Endothelial cell of umbilical vein (primary cell): ENCODE data around the gene STAG1. TPM values are rescaled to one million over a fixed set of nuclear protein-coding genes. Genes with fewer than 3 reads are reported as not detected.

ENCODE experiments used
- BruUV-seq: library from RNA; stranded (reverse); fragments of 400-500 nt; replicated peaks from 2 replicates; lab custom pipeline; 2021; lab: Mats Ljungman, UMichigan
- CTCF ChIA-PET: fragments of 300-600, 350-600 bp; sonication (Branson Sonifier 250); formaldehyde crosslinking; loops from one replicate; lab custom pipeline; 2021; ENCODE audit warnings: antibody characterized with exemption, inconsistent platforms; lab: Charles Lee
- POLR2A ChIA-PET: fragments of 300-600, 350-600 bp; sonication (Branson Sonifier 250); formaldehyde crosslinking; loops from one replicate; lab custom pipeline; 2021; ENCODE audit warnings: antibody characterized with exemption, inconsistent platforms; lab: Charles Lee
- DNase-seq: peaks from one replicate; pipeline ENCODE4 v3.0.0-alpha.2; 2011; ENCODE audit warnings: low read depth, low spot score
- FAIRE-seq: peaks from 2 replicates; lab custom pipeline; 2011; peaks lifted over from hg19 to GRCh38; lab: Jason Lieb, UNC
- H2AFZ ChIP-seq: 2 replicates; pipeline ENCODE4 v1.6.0; 2012; ENCODE audit warnings: low read depth, low read length, control low read depth, inconsistent platforms
- H3K27ac ChIP-seq: 2 replicates; pipeline ENCODE4 v1.5.1; 2011; ENCODE audit warnings: low read depth, mild to moderate bottlenecking, control low read depth, low read length, moderate library complexity; ENCODE audit not compliant: insufficient read depth
- H3K27me3 ChIP-seq, 2 experiments: 2 replicates each; pipeline versions ENCODE4 v1.6.0 to v1.6.1; 2011; ENCODE audit warnings: low read length in 2 of 2, mixed read lengths in 1 of 2; ENCODE audit not compliant: control insufficient read depth in 2 of 2, insufficient read depth in 2 of 2
- H3K36me3 ChIP-seq, 2 experiments: 2 replicates in 1 of 2; 3 replicates in 1 of 2; pipeline ENCODE4 v1.5.1; 2011; ENCODE audit warnings: low read length in 2 of 2, mild to moderate bottlenecking in 1 of 2, moderate library complexity in 1 of 2; ENCODE audit not compliant: control insufficient read depth in 2 of 2, insufficient read depth in 2 of 2; ENCODE audit errors: extremely low read depth in 1 of 2
- H3K4me1 ChIP-seq: 3 replicates; pipeline ENCODE4 v1.5.1; 2011; ENCODE audit warnings: mild to moderate bottlenecking, low read length; ENCODE audit not compliant: control insufficient read depth, insufficient read depth; ENCODE audit errors: extremely low read depth
- H3K4me2 ChIP-seq: 2 replicates; pipeline ENCODE4 v1.6.1; 2011; ENCODE audit warnings: low read length, control low read depth, mixed read lengths; ENCODE audit not compliant: insufficient read depth
- H3K4me3 ChIP-seq, 3 experiments: fragments of 200-600 bp in 1 of 3; sonication (generic), shearing (Covaris generic) in 1 of 3; replicated peaks in 1 of 3; 2 replicates each; pipeline ENCODE4 v1.5.1; 2011 to 2016; ENCODE audit warnings: control low read depth in 3 of 3, low read length in 3 of 3, mild to moderate bottlenecking in 2 of 3, inconsistent platforms in 1 of 3, low read depth in 1 of 3, moderate library complexity in 1 of 3; ENCODE audit not compliant: insufficient read depth in 1 of 3
- H3K79me2 ChIP-seq: 2 replicates; pipeline ENCODE4 v1.6.0; 2012; ENCODE audit warnings: low read length, inconsistent platforms; ENCODE audit not compliant: control insufficient read depth, insufficient read depth
- H3K9ac ChIP-seq: replicated peaks from 2 replicates; pipeline ENCODE3; 2011; ENCODE audit warnings: low read length, control low read depth; ENCODE audit not compliant: insufficient read depth; ENCODE audit errors: extremely low read depth
- H3K9me1 ChIP-seq: replicated peaks from 3 replicates; pipeline ENCODE4 v1.6.0; 2011; ENCODE audit warnings: mild to moderate bottlenecking, low read length; ENCODE audit not compliant: control insufficient read depth, insufficient read depth; ENCODE audit errors: extremely low read depth
- H3K9me3 ChIP-seq: replicated peaks from 2 replicates; pipeline ENCODE4 v1.5.1; 2012; ENCODE audit warnings: low read length, inconsistent platforms; ENCODE audit not compliant: control insufficient read depth, insufficient read depth
- H4K20me1 ChIP-seq: replicated peaks from 2 replicates; pipeline ENCODE3; 2011; ENCODE audit warnings: mild to moderate bottlenecking, low read length; ENCODE audit not compliant: control insufficient read depth, insufficient read depth; ENCODE audit errors: extremely low read depth
- EZH2 ChIP-seq: IDR thresholded peaks from 2 replicates; pipeline ENCODE4 v1.6.1; 2012; ENCODE audit warnings: borderline replicate concordance, low read depth, mild to moderate bottlenecking, moderate library complexity, low read length, inconsistent platforms; ENCODE audit not compliant: severe bottlenecking
- FOS ChIP-seq: IDR thresholded peaks from 2 replicates; pipeline ENCODE4 v1.6.1; 2011; ENCODE audit warnings: mild to moderate bottlenecking, low read length, moderate library complexity, borderline replicate concordance; ENCODE audit not compliant: insufficient read depth
- GATA2 ChIP-seq: IDR thresholded peaks from 2 replicates; pipeline ENCODE4 v1.7.0; 2011; ENCODE audit warnings: low read depth, mild to moderate bottlenecking, moderate library complexity, mixed read lengths, low read length; ENCODE audit not compliant: insufficient read length, insufficient read depth
- JUN ChIP-seq: IDR thresholded peaks from 2 replicates; pipeline ENCODE4 v1.6.1; 2011; ENCODE audit warnings: borderline replicate concordance, low read depth; ENCODE audit not compliant: insufficient read length, insufficient read depth
- MYC ChIP-seq: IDR thresholded peaks from one replicate; pipeline ENCODE4 v1.6.1; 2011; ENCODE audit warnings: mild to moderate bottlenecking, low read depth, low read length
- POLR2A ChIP-seq: IDR thresholded peaks from 2 replicates; pipeline ENCODE4 v1.6.1; 2012; ENCODE audit warnings: low read depth, mild to moderate bottlenecking, control low read depth, low read length
- POLR2AphosphoS5 ChIP-seq: IDR thresholded peaks from 2 replicates; pipeline ENCODE4 v1.6.1; 2012; ENCODE audit warnings: low read depth, mild to moderate bottlenecking, control low read depth, low read length, moderate library complexity; ENCODE audit not compliant: insufficient read depth
- dilution Hi-C: fragments of 300-500 bp; cut with MboI; formaldehyde crosslinking; loops from one replicate; pipeline ENCODE4 v1.15.0; 2019; ENCODE audit warnings: low sequenced_read_pairs; ENCODE audit not compliant: extremely low pct_ligation_motif_present
- intact Hi-C: fragments of 100-400 bp; cut with micrococcal nuclease; formaldehyde crosslinking; loops from one replicate; pipeline ENCODE4 v1.10.0; 2022
- polyA plus RNA-seq, 4 experiments: library from polyadenylated mRNA; depleted of rRNA in 3 of 4; stranded (reverse) in 3 of 4; unstranded in 1 of 4; fragments of >200 nt; gene quantifications; 2 replicates each; pipeline versions ENCODE4 v1.2.1 to v1.2.3, GENCODE V29; 2011 to 2012; ENCODE audit warnings: missing spikeins in 1 of 4
- total RNA-seq: library from RNA; stranded (reverse); gene quantifications from 2 replicates; pipeline ENCODE4 v1.2.3, GENCODE V29; 2021
- TF ChIP-seq, protein P1 (sequence below): IDR thresholded peaks from 2 replicates; pipeline ENCODE4 v1.6.1; 2011; ENCODE audit not compliant: insufficient read depth, insufficient read length
- TF ChIP-seq, protein P2 (sequence below), 2 donors: IDR thresholded peaks; 1 replicate in 1 of 2; 2 replicates in 1 of 2; pipeline ENCODE4 v1.5.1; 2011; ENCODE audit warnings: low read length in 2 of 2, mild to moderate bottlenecking in 2 of 2, moderate library complexity in 2 of 2, control low read depth in 1 of 2, inconsistent platforms in 1 of 2, low read depth in 1 of 2; ENCODE audit not compliant: insufficient read depth in 1 of 2; ENCODE audit errors: extremely low read depth in 1 of 2

STAG1 gene
- total and polyA plus RNA-seq, 2 donors (not counting 3 experiments of a cell fraction or from before 2014, with no cell fraction given), result 7.4 to 42.1 TPM

DNA sequence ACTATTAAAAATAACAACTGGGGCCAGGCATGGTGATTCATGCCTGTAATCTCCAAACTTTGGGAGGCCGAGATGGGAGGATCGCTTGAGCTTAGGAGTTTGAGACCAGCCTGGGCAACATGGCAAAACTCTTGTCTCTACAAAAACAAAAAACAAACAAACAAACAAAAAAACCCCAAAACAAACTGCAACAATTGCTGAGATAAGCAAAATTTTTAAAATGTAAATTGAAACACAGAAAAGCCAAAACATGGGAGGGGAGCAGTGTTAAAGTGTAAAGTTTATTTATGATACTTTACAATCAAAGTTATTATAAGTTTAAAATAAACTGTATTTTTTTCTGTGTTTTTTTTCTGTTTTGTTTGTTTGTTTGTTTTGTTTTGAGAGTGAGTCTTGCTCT, 294.4 kb downstream of the STAG1 start:
- ChIA-PET CTCF (no interaction called here), POLR2A (no interaction called here)
- TF ChIP-seq MYC (no peak), POLR2A (no peak), JUN (no peak), EZH2 (no peak), POLR2AphosphoS5 (no peak), GATA2 (no peak), FOS (no peak)
- TF ChIP-seq, protein P1, sequence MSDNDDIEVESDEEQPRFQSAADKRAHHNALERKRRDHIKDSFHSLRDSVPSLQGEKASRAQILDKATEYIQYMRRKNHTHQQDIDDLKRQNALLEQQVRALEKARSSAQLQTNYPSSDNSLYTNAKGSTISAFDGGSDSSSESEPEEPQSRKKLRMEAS, result no peak
- TF ChIP-seq, protein P2, sequence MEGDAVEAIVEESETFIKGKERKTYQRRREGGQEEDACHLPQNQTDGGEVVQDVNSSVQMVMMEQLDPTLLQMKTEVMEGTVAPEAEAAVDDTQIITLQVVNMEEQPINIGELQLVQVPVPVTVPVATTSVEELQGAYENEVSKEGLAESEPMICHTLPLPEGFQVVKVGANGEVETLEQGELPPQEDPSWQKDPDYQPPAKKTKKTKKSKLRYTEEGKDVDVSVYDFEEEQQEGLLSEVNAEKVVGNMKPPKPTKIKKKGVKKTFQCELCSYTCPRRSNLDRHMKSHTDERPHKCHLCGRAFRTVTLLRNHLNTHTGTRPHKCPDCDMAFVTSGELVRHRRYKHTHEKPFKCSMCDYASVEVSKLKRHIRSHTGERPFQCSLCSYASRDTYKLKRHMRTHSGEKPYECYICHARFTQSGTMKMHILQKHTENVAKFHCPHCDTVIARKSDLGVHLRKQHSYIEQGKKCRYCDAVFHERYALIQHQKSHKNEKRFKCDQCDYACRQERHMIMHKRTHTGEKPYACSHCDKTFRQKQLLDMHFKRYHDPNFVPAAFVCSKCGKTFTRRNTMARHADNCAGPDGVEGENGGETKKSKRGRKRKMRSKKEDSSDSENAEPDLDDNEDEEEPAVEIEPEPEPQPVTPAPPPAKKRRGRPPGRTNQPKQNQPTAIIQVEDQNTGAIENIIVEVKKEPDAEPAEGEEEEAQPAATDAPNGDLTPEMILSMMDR (IDR thresholded peaks at IDR 0.05; ENCODE audit: extremely low read depth in 1 of 2, insufficient read depth in 1 of 2, low read depth in 1 of 2, low read length in 2 of 2), result no peak
- no peaks in the 10 kb centered on the region for H3K79me2 ChIP-seq
- peaks cover 6% of the 10 kb centered on the region for H3K9me3 ChIP-seq
- no peak overlapping the region for H3K4me2 ChIP-seq
- dilution Hi-C loops, result no loop called here
- H3K36me3 ChIP-seq, result no peaks in the 10 kb centered on the region
- H2AFZ ChIP-seq, result no peak overlapping the region
- H3K27me3 ChIP-seq, result no peaks in the 10 kb centered on the region
- DNase-seq (no peak), FAIRE-seq (no peak)
- no peak overlapping the region for H3K9ac ChIP-seq
- intact Hi-C loops, result no loop called here
- H4K20me1 ChIP-seq, result peaks cover 3% of the 10 kb centered on the region
- no TSS peak for BruUV-seq
- H3K9me1 ChIP-seq, result no peaks in the 10 kb centered on the region
- H3K4me1 ChIP-seq, result no peaks in the 10 kb centered on the region
- no peak overlapping the region for H3K4me3 ChIP-seq
- H3K27ac ChIP-seq, result no peak overlapping the region
